ENCODE data around the gene FNDC10. TPM values are rescaled to one million over a fixed set of nuclear protein-coding genes. Genes with fewer than 3 reads are reported as not detected.

The FNDC10 gene
- total RNA-seq, 1 experiment from 2014 or later = 30.4 TPM

- ChIA-PET CTCF (interaction anchor here (0.7 to 1.8 kb wide), 2 partner anchors 27 to 74 kb away, joined by 4 to 5 read pairs; no protein-coding TSS in a partner anchor), POLR2A (interaction anchor here (2.3 kb wide), 1 partner anchor 37 kb away, joined by 7 read pairs; the partner anchor contains the start of gene MIB2)
- ATAC-seq (no peak), DNase-seq (ENCODE audit: low spot score) (no peak)
- no peak overlapping the region for H3K4me3 Mint-ChIP-seq
- peaks cover 21% of the 10 kb centered on the region for H3K27me3 Mint-ChIP-seq (ENCODE audit: low read depth)
- no peak for TF ChIP-seq GTF2I (CRISPR knock-in tag; conservative IDR thresholded peaks at IDR 0.05)
- TF ChIP-seq CBFB (CRISPR knock-in tag; IDR thresholded peaks at IDR 0.05; ENCODE audit: low read depth) = no peak
- no peak overlapping the region for H3K27ac Mint-ChIP-seq
- no peaks in the 10 kb centered on the region; the same call in 1 of the 2 replicates for H3K36me3 Mint-ChIP-seq
- no peaks in the 10 kb centered on the region for H3K9me3 Mint-ChIP-seq
- H3K4me1 Mint-ChIP-seq = peaks cover 11% of the 10 kb centered on the region
Measured at GRCh38 chr1:1578371-1578940, 21.5 kb downstream of the FNDC10 start.

GRCh38 chr1:1577367-1578011, 22.4 kb downstream of the FNDC10 start:
- no peak for ATAC-seq
- H3K27me3 Mint-ChIP-seq (ENCODE audit: low read depth) = peaks cover 15% of the 10 kb centered on the region
- no peak for DNase-seq (ENCODE audit: low spot score)
- TF ChIP-seq RELA (CRISPR knock-in tag; IDR thresholded peaks at IDR 0.05; ENCODE audit: borderline replicate concordance) (no peak), ATF1 (CRISPR knock-in tag; IDR thresholded peaks at IDR 0.05) (no peak), TCF7 (CRISPR knock-in tag; IDR thresholded peaks at IDR 0.05; ENCODE audit: low read depth) (no peak), ZNF263 (CRISPR knock-in tag; IDR thresholded peaks at IDR 0.05; ENCODE audit: low read depth) (no peak), NFE2L1 (CRISPR knock-in tag; IDR thresholded peaks at IDR 0.05) (no peak), FOXJ3 (CRISPR knock-in tag; IDR thresholded peaks at IDR 0.05; ENCODE audit: borderline replicate concordance) (no peak), SMAD4 (CRISPR knock-in tag; IDR thresholded peaks at IDR 0.05) (no peak), ZSCAN18 (CRISPR knock-in tag; IDR thresholded peaks at IDR 0.05) (no peak), CREB1 (CRISPR knock-in tag; IDR thresholded peaks at IDR 0.05) (no peak), NR1H2 (CRISPR knock-in tag; IDR thresholded peaks at IDR 0.05) (no peak), ZNF232 (CRISPR knock-in tag; IDR thresholded peaks at IDR 0.05) (no peak), USF2 (CRISPR knock-in tag; IDR thresholded peaks at IDR 0.05) (no peak), NR2C2 (CRISPR knock-in tag; IDR thresholded peaks at IDR 0.05) (no peak), ZNF396 (CRISPR knock-in tag; IDR thresholded peaks at IDR 0.05; ENCODE audit: borderline replicate concordance) (no peak), KAT7 (CRISPR knock-in tag; IDR thresholded peaks at IDR 0.05; ENCODE audit: borderline replicate concordance) (no peak)
- no peak overlapping the region for H3K4me3 Mint-ChIP-seq
- H3K4me1 Mint-ChIP-seq = peaks cover 15% of the 10 kb centered on the region
- H3K9me3 Mint-ChIP-seq = no peaks in the 10 kb centered on the region
- no peaks in the 10 kb centered on the region; the same call in 1 of the 2 replicates for H3K36me3 Mint-ChIP-seq
- CTCF ChIA-PET = interaction anchor here (1.8 kb wide), 1 partner anchor 26 kb away, joined by 5 read pairs; no protein-coding TSS in a partner anchor
- POLR2A ChIA-PET = interaction anchor here (0.6 to 2.3 kb wide), 2 partner anchors 38 to 192 kb away, joined by 4 to 7 read pairs; partner anchors contain the start of gene MIB2
- no peak overlapping the region for H3K27ac Mint-ChIP-seq

- H3K27me3 Mint-ChIP-seq (ENCODE audit: low read depth) = 0 out of 2 replicates have a peak, but pooled peaks cover 4% of the 10 kb centered on the region
- H3K4me3 Mint-ChIP-seq = peak within 1 kb of the TSS; percentile 98
- ChIA-PET CTCF (interaction anchor here (0.7 to 1.1 kb wide), 2 partner anchors 11 to 16 kb away, joined by 3 to 4 read pairs; no protein-coding TSS in a partner anchor), POLR2A (no interaction called here)
- DNase-seq (ENCODE audit: low spot score) (peak; percentile 92), ATAC-seq (peak; percentile 75)
- H3K27ac Mint-ChIP-seq = peak within 1 kb of the TSS; percentile 99
- no peaks in the 10 kb centered on the region for H3K9me3 Mint-ChIP-seq
- H3K4me1 Mint-ChIP-seq = peaks cover 15% of the 10 kb centered on the region
- H3K36me3 Mint-ChIP-seq = peaks cover 7% of the 10 kb centered on the region
- TF ChIP-seq ATF1 (CRISPR knock-in tag; IDR thresholded peaks at IDR 0.05) (peak; percentile 62; the same call in 1 of the 2 replicates), NR2C2 (CRISPR knock-in tag; IDR thresholded peaks at IDR 0.05) (no peak), SMAD3 (CRISPR knock-in tag; IDR thresholded peaks at IDR 0.05; ENCODE audit: borderline replicate concordance) (peak; percentile 37; the same call in 1 of the 2 replicates), ZNF263 (CRISPR knock-in tag; IDR thresholded peaks at IDR 0.05; ENCODE audit: low read depth) (no peak), USF2 (CRISPR knock-in tag; IDR thresholded peaks at IDR 0.05) (no peak), ATF6 (CRISPR knock-in tag; IDR thresholded peaks at IDR 0.05) (no peak), E2F1 (CRISPR knock-in tag; IDR thresholded peaks at IDR 0.05) (no peak)
Measured at GRCh38 chr1:1574721-1575537, 25.0 kb downstream of the FNDC10 start, which contains the start of gene SSU72. Gene SSU72, minus strand, starts transcription at chr1:1574863. Its CDS starts 306 bp downstream, at chr1:1574557.

Data from WTC11 (cell line).